HL-60 (cell line): ENCODE measurements around the gene NRCAM.

Source experiments
- DNase-seq, 2 experiments: peaks; one replicate each; pipeline ENCODE4 v3.0.0-alpha.2; 2010 to 2020; ENCODE audit warnings: low read depth in 1 of 2, low spot score in 1 of 2
- H3K27ac ChIP-seq: fragments of 250-450 bp; sonication (Bioruptor Pico); replicated peaks from 2 replicates; pipeline ENCODE4 v1.5.1; 2020; ENCODE audit warnings: mild to moderate bottlenecking, moderate library complexity
- H3K27me3 ChIP-seq: fragments of 250-450 bp; sonication (Bioruptor Pico); 2 replicates; pipeline ENCODE4 v1.5.1; 2021; ENCODE audit warnings: mild to moderate bottlenecking, moderate library complexity; ENCODE audit not compliant: insufficient read depth, poor library complexity, severe bottlenecking
- H3K4me3 ChIP-seq: replicated peaks from 2 replicates; pipeline ENCODE4 v1.5.1; 2011; ENCODE audit warnings: mild to moderate bottlenecking, control low read depth, low read length; ENCODE audit not compliant: insufficient read depth
- GABPA ChIP-seq: IDR thresholded peaks from 2 replicates; pipeline ENCODE4 v1.6.1; 2012; ENCODE audit warnings: low read depth
- POLR2AphosphoS5 ChIP-seq: IDR thresholded peaks from 2 replicates; pipeline ENCODE4 v1.6.1; 2012; ENCODE audit warnings: low read depth
- SPI1 ChIP-seq: IDR thresholded peaks from 2 replicates; pipeline ENCODE4 v1.6.1; 2012; ENCODE audit warnings: low read depth, mild to moderate bottlenecking, borderline replicate concordance
- TF ChIP-seq, protein P1 (sequence below): IDR thresholded peaks from one replicate; pipeline ENCODE4 v1.5.1; 2011; ENCODE audit warnings: low read length, control low read depth, inconsistent platforms; ENCODE audit not compliant: insufficient read depth
- TF ChIP-seq, protein P2 (sequence below): IDR thresholded peaks from 2 replicates; pipeline ENCODE4 v1.6.1; 2012; ENCODE audit warnings: low read depth; ENCODE audit not compliant: insufficient replicate concordance

NRCAM gene

GRCh38 chr7:108102671-108103312 lies 353.4 kb downstream of the NRCAM start:
- TF ChIP-seq GABPA (no peak), POLR2AphosphoS5 (no peak), SPI1 (no peak)
- TF ChIP-seq, protein P1, sequence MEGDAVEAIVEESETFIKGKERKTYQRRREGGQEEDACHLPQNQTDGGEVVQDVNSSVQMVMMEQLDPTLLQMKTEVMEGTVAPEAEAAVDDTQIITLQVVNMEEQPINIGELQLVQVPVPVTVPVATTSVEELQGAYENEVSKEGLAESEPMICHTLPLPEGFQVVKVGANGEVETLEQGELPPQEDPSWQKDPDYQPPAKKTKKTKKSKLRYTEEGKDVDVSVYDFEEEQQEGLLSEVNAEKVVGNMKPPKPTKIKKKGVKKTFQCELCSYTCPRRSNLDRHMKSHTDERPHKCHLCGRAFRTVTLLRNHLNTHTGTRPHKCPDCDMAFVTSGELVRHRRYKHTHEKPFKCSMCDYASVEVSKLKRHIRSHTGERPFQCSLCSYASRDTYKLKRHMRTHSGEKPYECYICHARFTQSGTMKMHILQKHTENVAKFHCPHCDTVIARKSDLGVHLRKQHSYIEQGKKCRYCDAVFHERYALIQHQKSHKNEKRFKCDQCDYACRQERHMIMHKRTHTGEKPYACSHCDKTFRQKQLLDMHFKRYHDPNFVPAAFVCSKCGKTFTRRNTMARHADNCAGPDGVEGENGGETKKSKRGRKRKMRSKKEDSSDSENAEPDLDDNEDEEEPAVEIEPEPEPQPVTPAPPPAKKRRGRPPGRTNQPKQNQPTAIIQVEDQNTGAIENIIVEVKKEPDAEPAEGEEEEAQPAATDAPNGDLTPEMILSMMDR, result no peak
- TF ChIP-seq, protein P2, sequence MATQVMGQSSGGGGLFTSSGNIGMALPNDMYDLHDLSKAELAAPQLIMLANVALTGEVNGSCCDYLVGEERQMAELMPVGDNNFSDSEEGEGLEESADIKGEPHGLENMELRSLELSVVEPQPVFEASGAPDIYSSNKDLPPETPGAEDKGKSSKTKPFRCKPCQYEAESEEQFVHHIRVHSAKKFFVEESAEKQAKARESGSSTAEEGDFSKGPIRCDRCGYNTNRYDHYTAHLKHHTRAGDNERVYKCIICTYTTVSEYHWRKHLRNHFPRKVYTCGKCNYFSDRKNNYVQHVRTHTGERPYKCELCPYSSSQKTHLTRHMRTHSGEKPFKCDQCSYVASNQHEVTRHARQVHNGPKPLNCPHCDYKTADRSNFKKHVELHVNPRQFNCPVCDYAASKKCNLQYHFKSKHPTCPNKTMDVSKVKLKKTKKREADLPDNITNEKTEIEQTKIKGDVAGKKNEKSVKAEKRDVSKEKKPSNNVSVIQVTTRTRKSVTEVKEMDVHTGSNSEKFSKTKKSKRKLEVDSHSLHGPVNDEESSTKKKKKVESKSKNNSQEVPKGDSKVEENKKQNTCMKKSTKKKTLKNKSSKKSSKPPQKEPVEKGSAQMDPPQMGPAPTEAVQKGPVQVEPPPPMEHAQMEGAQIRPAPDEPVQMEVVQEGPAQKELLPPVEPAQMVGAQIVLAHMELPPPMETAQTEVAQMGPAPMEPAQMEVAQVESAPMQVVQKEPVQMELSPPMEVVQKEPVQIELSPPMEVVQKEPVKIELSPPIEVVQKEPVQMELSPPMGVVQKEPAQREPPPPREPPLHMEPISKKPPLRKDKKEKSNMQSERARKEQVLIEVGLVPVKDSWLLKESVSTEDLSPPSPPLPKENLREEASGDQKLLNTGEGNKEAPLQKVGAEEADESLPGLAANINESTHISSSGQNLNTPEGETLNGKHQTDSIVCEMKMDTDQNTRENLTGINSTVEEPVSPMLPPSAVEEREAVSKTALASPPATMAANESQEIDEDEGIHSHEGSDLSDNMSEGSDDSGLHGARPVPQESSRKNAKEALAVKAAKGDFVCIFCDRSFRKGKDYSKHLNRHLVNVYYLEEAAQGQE, result no peak
- Histone ChIP-seq H3K27me3 (no peaks in the 10 kb centered on the region), H3K4me3 (no peak overlapping the region), H3K27ac (no peak overlapping the region)
- no peak for DNase-seq

GRCh38 chr7:108101759-108102158 lies 354.5 kb downstream of the NRCAM start:
- no peak overlapping the region for H3K4me3 ChIP-seq
- TF ChIP-seq GABPA, result no peak
- TF ChIP-seq, protein P2, result no peak
- TF ChIP-seq POLR2AphosphoS5, result no peak
- TF ChIP-seq, protein P1, result no peak
- TF ChIP-seq SPI1, result no peak

GRCh38 chr7:108099713-108100112 lies 356.5 kb downstream of the NRCAM start:
- TF ChIP-seq, protein P1, result no peak
- TF ChIP-seq, protein P2, result no peak
- TF ChIP-seq POLR2AphosphoS5, result no peak
- no peak for TF ChIP-seq GABPA
- no peak for TF ChIP-seq SPI1
- H3K27ac ChIP-seq, result no peak overlapping the region
- H3K4me3 ChIP-seq, result no peak overlapping the region
- DNase-seq, result no peak
- H3K27me3 ChIP-seq, result no peaks in the 10 kb centered on the region

More at GRCh38 chr7:108101759-108102158, 354.5 kb downstream of the NRCAM start:
- no peak overlapping the region for H3K27ac ChIP-seq
- DNase-seq, result no peak
- H3K27me3 ChIP-seq, result no peaks in the 10 kb centered on the region
